ENCODE results near the gene CRYGN. TPM values are rescaled to one million over a fixed set of nuclear protein-coding genes. Genes with fewer than 3 reads are reported as not detected.

The CRYGN gene
- polyA plus RNA-seq, 1 of the 3 experiments (the other 2 are of a cell fraction): not detected

GRCh38 chr7:151486074-151486473 is 46.1 kb upstream of the CRYGN start:
- peaks cover 3 to 11% of the 10 kb centered on the region in 2 experiments; a peak in 3 of 4 replicates for H3K4me1 ChIP-seq (ENCODE audit: control insufficient read depth in 1 of 2, insufficient read depth in 2 of 2, low read depth in 1 of 2, low read length in 1 of 2)

GRCh38 chr7:151484971-151485707 is 45.2 kb upstream of the CRYGN start:
- H3K4me3 ChIP-seq (ENCODE audit: low read depth in 2 of 2, low read length in 1 of 2): no peak overlapping the region; a peak in 1 of 4 replicates
- no peak for DNase-seq
- peaks cover 64 to 91% of the 10 kb centered on the region in 2 experiments for H3K36me3 ChIP-seq (replicated peaks in 1 of 2; ENCODE audit: control insufficient read depth in 1 of 2, insufficient read depth in 2 of 2, low read length in 1 of 2)
- peak; percentile 73; the same call in 1 of the 2 replicates for TF ChIP-seq YY1 (IDR thresholded peaks at IDR 0.05; ENCODE audit: low read depth)
- TF ChIP-seq NFIC (IDR thresholded peaks at IDR 0.05; ENCODE audit: borderline replicate concordance): peak; percentile 18; the same call in 1 of the 2 replicates
- TF ChIP-seq ELF1 (IDR thresholded peaks at IDR 0.05): peak; percentile 68; the same call in 1 of the 2 replicates
- TF ChIP-seq POLR2AphosphoS5 (IDR thresholded peaks at IDR 0.05; ENCODE audit: low read depth, low read length): 0 out of 2 replicates have a peak, but pooled peaks have one; percentile 12
- peak; percentile 44; the same call in 1 of the 2 replicates for TF ChIP-seq JUND (IDR thresholded peaks at IDR 0.05)
- no peak for TF ChIP-seq CTCF (IDR thresholded peaks at IDR 0.05)
- no peak for TF ChIP-seq EZH2phosphoT487 (IDR thresholded peaks at IDR 0.05; ENCODE audit: borderline replicate concordance, low read depth)
- TF ChIP-seq TEAD4 (IDR thresholded peaks at IDR 0.05; ENCODE audit: borderline replicate concordance, insufficient read depth): no peak
- TF ChIP-seq ZBTB33 (IDR thresholded peaks at IDR 0.05; ENCODE audit: borderline replicate concordance, low read depth): no peak
- TF ChIP-seq TCF12 (IDR thresholded peaks at IDR 0.05): peak; percentile 60
- TF ChIP-seq FOSL2 (IDR thresholded peaks at IDR 0.05; ENCODE audit: borderline replicate concordance, low read depth): peak; percentile 69
- H2AFZ ChIP-seq (ENCODE audit: low read depth): no peak overlapping the region
- CTCF ChIA-PET: interaction anchor here (0.8 to 1.5 kb wide), 4 partner anchors 9 to 317 kb away, joined by 3 read pairs; no protein-coding TSS in a partner anchor
- peak overlapping the region; percentile 12; the same call in 1 of the 2 replicates for H3K4me2 ChIP-seq
- H3F3A ChIP-seq (replicated peaks; ENCODE audit: insufficient read depth): peaks cover 41% of the 10 kb centered on the region
- H3K9me3 ChIP-seq: no peaks in the 10 kb centered on the region
- peaks cover 95% of the 10 kb centered on the region for H3K79me2 ChIP-seq (ENCODE audit: insufficient read depth)
- no peaks in the 10 kb centered on the region for H3K9me2 ChIP-seq
- H4K20me1 ChIP-seq (ENCODE audit: insufficient read depth): peaks cover 28% of the 10 kb centered on the region; the same call in 1 of the 2 replicates
- no peak overlapping the region for H3K9ac ChIP-seq
- POLR2A ChIA-PET: no interaction called here
- H3K27ac ChIP-seq (ENCODE audit: low read depth in 2 of 2, low read length in 1 of 2): peak overlapping the region; percentile 35 to 62
- 61% methylated on average over 7 of the region's 7 CpGs for WGBS (ENCODE audit: low lambda C conversion rate)
- no peaks in the 10 kb centered on the region for H3K27me3 ChIP-seq (ENCODE audit: insufficient read depth)
- H3K4me1 ChIP-seq (ENCODE audit: control insufficient read depth in 1 of 2, insufficient read depth in 2 of 2, low read depth in 1 of 2, low read length in 1 of 2): peaks cover 3 to 11% of the 10 kb centered on the region in 2 experiments; a peak in 3 of 4 replicates

More at GRCh38 chr7:151486074-151486473, 46.1 kb upstream of the CRYGN start:
- no peaks in the 10 kb centered on the region for H3K27me3 ChIP-seq (ENCODE audit: insufficient read depth)
- peaks cover 71 to 95% of the 10 kb centered on the region in 2 experiments for H3K36me3 ChIP-seq (replicated peaks in 1 of 2; ENCODE audit: control insufficient read depth in 1 of 2, insufficient read depth in 2 of 2, low read length in 1 of 2)
- H3K9me2 ChIP-seq: no peaks in the 10 kb centered on the region
- no peaks in the 10 kb centered on the region for H3K9me3 ChIP-seq
- no peak overlapping the region for H2AFZ ChIP-seq (ENCODE audit: low read depth)
- ChIA-PET POLR2A (no interaction called here), CTCF (interaction anchor here (0.6 to 1.1 kb wide), 5 partner anchors 10 to 273 kb away, joined by 3 to 4 read pairs (median 3); no protein-coding TSS in a partner anchor)
- H3F3A ChIP-seq (replicated peaks; ENCODE audit: insufficient read depth): peaks cover 45% of the 10 kb centered on the region
- H3K4me2 ChIP-seq: peak overlapping the region; percentile 12; the same call in 1 of the 2 replicates
- H3K4me3 ChIP-seq (ENCODE audit: low read depth in 2 of 2, low read length in 1 of 2): no peak overlapping the region
- peaks cover 95% of the 10 kb centered on the region for H3K79me2 ChIP-seq (ENCODE audit: insufficient read depth)
- no peak for TF ChIP-seq FOSL2 (IDR thresholded peaks at IDR 0.05; ENCODE audit: borderline replicate concordance, low read depth)
- no peak overlapping the region for H3K9ac ChIP-seq
- H4K20me1 ChIP-seq (ENCODE audit: insufficient read depth): peaks cover 33% of the 10 kb centered on the region
- WGBS (ENCODE audit: low lambda C conversion rate): 97% methylated on average over 3 of the region's 3 CpGs
- no peak for DNase-seq
- peak overlapping the region in 1 of 2 experiments; percentile 62; a peak in 2 of 4 replicates for H3K27ac ChIP-seq (ENCODE audit: low read depth in 2 of 2, low read length in 1 of 2)

All from SK-N-SH (cell line).